GM21529 (cell line): ENCODE measurements around the gene FGFR4.

Experiments used
- ATAC-seq: cut with Tn5 transposase; IDR thresholded peaks from one replicate; pipeline ENCODE4 v1.9.1; 2021; ENCODE audit not compliant: unreplicated experiment

FGFR4 gene

GRCh38 chr5:177099422-177100093 lies 12.8 kb downstream of the FGFR4 start:
- no peak for ATAC-seq

- no peak for ATAC-seq
Measured at GRCh38 chr5:177100714-177101121, 14.0 kb downstream of the FGFR4 start.

- ATAC-seq = no peak
Measured at GRCh38 chr5:177103523-177104253, 17.0 kb downstream of the FGFR4 start.

GRCh38 chr5:177105691-177106476 lies 19.2 kb downstream of the FGFR4 start:
- ATAC-seq = no peak

GRCh38 chr5:177107159-177107558 lies 20.4 kb downstream of the FGFR4 start:
- no peak for ATAC-seq

DNA sequence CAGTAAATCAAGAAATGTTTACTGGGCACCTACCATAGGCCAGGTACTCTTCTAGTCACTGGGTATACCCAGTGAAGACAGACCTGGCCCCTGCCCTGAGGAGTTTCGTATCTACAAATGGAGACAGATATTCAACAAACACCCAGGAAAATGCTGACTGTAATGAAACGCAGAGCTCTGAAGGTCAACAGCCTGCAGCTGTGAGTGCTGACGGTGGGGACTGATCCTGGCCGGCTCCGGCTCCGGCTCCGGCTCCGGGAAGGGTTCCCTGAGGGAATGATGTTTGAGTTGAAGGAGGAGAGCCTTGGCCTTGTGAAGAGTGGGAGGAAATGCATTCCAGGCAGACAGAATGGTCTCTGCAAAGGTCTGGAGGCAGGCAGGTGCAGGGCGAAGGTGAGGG lies 23.1 kb downstream of the FGFR4 start:
- no peak for ATAC-seq

DNA sequence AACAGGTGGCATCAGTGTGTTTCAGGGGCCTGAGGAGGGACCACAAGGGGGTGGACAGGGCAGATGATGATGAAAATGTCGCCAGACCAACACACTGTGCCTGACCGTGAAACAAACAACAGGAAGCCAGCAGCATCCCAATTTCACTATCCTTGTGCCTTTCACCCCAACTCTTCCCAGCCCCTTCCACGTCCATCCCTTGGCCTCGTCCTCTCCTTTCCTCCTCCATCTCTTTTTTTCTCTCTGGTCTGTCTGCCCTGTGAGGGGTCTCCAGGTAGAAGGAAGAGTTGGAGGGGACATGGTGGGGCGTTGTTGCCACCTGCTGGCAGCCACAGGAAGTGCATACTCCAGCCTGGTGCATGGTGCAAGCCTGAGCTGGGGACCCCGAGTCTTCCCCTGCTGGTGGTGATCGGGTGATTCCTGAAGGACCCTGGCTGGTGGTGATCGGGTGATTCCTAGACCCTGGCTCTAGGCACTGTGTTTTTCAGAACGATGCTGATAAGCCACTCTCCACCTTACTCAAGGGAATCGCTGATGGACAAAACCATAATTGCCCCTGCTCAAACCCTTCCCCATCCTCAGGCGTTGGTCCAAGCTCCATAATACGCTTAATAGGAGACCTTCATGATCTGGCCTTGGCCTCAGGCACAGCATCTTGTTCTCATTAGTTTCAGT lies 25.1 kb downstream of the FGFR4 start:
- ATAC-seq = no peak

- ATAC-seq = no peak
Measured at GRCh38 chr5:177112589-177113220, 26.0 kb downstream of the FGFR4 start.

- peak; percentile 62 for ATAC-seq
Measured at GRCh38 chr5:177113566-177114424, 27.1 kb downstream of the FGFR4 start.

DNA sequence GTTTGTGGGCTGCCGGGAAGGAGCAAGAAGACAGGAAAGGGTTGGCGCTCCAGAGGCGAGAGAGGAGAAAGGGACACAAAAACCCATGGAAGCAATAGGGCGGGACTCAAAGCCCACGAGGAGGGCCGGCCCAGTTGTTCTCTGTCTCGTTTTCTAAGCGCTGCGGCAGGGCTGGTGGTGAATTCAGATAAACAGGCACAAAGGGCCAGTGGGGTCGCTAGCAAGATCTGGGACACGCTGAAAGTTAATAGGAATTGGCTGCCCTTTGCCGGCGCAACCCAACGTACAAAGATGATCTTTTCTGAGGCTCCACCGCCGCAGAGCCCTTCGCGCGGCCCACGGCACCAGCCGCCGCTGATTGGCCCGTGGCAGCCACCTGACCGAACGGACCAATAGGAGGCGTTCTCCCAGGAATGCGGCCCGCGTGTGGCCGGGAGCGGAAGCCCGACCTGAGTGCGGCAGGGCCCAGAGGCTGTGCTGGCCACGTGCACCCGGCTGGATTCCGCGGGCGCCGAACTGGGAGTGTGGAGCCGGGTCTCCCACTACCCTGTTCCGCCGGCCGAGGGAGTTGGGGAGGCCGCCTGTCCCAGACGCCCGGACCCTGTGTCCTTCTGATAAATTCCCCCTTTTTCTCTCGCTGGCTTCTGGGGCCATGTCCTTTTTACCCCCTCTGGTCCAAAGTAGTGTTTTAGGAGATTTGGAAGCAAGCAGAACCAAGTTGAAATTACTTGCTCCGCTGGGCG lies 30.1 kb downstream of the FGFR4 start:
- ATAC-seq = no peak

DNA sequence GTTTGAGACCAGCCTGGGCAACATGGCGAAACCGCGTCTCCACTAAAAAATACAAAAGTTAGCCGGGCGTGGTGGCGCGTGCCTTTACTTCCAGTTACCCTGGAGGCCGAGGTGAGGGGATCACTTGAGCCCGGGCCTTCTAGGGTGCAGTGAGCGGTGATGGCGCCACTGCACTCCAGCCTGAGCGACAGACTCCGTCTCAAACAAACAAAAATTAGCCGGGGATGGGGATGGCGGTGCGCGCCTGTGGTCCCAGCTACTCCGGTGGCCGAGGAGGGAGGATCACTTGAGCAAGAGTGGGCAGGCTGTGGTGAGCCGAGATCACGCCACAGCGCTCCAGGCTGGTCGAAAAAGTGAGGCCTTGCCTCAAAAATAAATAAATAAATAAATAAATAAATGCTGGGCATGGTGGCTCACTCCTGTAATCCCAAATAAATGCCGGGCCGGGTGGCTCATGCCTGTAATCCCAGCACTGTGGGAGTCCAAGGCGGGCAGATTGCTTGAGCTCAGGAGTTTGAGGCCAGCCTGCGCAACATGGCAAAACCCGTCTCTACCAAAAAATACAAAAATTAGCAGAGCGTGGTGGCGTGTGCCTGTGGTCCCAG lies 30.8 kb downstream of the FGFR4 start:
- no peak for ATAC-seq

DNA sequence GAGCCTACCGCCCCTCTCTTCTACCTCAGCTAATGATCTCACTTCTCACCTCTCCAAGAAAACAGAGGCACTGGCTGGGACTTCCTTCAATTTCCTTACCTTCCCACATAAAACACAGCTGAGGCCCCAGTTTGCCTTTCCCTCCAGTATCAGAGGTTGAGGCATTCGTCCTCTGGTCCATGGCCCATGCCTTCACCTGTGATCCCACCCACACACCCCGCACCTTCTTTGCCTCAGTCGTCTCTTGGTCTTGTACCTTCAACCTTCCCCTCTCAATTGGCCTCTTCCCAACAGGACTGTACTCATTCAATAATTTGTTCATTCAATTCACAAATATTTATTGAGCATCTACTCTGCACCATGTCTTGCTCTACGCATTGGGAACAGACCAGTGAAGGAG lies 35.9 kb downstream of the FGFR4 start:
- ATAC-seq = no peak

DNA sequence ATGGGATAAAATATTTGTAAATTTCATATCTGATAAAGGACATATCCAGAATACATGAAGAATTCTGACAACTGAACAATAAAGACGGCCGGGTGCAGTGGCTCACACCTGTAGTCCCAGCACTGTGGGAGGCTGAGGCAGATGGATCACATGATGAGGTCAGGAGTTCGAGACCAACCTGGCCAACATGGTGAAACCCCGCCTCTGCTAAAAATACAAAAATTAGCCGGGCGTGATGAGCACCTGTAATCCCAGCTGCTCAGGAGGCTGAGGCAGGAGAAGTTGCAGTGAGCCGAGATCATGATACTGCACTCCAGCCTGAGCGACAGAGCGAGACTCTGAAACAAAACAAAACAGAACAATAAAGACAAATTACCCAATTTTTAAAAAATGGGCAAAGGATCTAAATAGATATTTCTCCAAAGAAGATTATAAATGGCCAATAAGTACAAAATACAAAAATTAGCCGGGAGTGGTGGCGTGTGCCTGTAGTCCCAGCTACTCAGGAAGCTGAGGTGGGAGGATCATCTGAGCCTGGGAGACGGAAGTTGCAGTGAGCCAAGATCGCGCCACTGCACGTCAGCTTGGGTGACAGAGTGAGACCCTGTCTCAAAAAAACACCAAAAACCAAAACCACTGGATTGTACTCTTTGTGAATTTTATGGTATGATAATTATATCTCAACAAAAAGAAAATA lies 37.2 kb downstream of the FGFR4 start:
- ATAC-seq = peak; percentile 57

DNA sequence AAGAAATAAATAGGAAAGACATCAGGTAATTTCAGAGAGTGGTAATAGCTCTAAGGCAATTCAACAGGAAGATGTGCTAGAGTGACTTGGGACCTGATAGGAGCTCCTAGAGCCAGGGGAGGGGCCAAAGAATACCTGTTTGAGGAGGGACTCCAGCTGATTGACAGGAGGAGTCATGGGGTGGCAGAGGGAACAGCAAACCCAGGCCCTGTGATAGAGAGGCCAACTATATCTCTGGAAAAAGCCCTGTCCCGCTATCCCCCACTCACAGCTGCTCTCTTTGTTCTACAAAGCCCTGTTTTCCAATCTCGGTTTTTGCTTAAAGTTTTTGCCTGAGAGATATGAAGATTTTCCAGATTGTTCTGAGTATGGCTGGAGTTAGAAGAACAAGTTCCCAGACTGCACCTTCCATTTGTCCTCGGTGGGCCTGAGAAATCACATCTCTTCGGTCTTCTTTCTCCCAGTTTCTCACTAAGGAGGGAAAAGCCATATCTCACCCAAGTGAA lies 37.8 kb downstream of the FGFR4 start:
- ATAC-seq = peak; percentile 64

DNA sequence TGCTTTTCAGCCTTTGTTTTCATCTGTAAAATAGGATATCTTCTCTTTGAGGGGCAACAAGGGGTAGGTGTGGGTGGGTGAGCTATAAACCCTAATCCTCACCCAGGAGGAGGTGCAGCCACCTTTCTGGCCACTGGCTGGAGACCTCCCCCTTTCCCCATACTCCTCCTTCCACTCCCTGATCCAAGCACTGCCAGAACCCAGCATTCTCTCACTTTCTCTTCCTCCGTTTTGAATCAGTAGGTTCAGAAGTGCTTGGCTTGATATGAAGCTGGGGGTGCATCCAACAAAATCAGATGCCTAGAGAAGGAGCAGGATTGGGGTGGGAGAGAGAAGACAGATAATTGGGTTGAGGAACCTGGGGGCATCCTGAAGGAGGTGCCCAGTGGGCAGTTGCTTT lies 40.1 kb downstream of the FGFR4 start:
- ATAC-seq = no peak

GRCh38 chr5:177128551-177128981 lies 41.9 kb downstream of the FGFR4 start:
- no peak for ATAC-seq

DNA sequence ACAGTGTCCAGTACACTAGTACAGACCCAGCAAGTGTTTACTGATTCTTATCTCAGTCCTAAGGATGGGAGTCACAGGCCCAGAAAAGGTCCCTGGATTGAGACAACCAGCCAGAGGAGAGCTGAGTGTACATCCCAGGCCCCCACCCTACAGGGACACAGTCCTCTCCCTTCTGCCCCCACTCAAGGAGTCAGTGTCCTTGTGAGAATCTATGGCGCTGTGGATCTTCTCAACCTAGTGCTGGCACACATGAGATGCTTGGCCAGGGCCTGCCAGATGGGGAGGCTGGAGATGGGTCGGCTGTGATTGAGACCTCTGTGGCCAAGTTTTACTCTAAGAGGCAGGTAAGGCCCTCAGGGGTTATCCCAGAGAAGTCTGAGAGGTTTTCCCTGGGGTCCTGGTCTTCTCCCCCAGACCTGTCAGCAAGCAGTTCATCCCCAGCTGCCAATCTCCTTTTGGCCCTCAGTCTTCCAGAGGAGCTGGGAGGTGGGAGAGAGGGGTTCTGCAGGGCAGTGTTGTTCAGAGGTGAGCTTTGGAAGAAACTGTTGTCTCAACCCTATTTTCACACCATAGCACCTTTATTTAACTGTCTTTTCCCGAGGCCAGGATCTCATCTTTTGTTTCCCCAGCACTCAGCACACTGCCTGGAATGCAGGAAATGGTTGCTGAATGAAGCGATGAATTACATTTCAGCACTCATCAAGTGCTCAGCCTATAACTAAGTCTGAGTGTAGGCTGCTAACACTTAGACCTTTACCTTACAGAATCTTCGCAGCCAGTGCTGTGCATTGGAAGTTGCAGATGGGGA lies 43.7 kb downstream of the FGFR4 start:
- no peak for ATAC-seq
